RWPE1 (cell line): ENCODE results near the gene PDHA1.

ENCODE experiments used
- CTCF ChIA-PET: fragments of 350-600 bp; sonication (Branson Sonifier 250); formaldehyde crosslinking; extraction: SDS; loops from one replicate; lab custom pipeline; 2021; lab: Yijun Ruan, JAX
- POLR2A ChIA-PET: fragments of 400-600 bp; formaldehyde crosslinking; extraction: SDS; loops from one replicate; lab custom pipeline; 2020; ENCODE audit warnings: antibody characterized with exemption; ENCODE audit not compliant: low non-redundant PET; lab: Yijun Ruan, JAX
- DNase-seq: peaks from one replicate; pipeline ENCODE4 v3.0.0; 2012; ENCODE audit warnings: low spot score
- H3K27ac ChIP-seq: fragments of 450-650 bp; 2 replicates; pipeline ENCODE4 v1.5.1; 2017
- CTCF ChIP-seq: fragments of 450-650 bp; conservative IDR thresholded peaks from 2 replicates; pipeline ENCODE4 v1.5.1; 2017; ENCODE audit warnings: low read depth, mild to moderate bottlenecking

PDHA1 gene

GRCh38 chrX:19382555-19383145 is 38.9 kb downstream of the PDHA1 start:
- POLR2A ChIA-PET: no interaction called here
- peak; percentile 19 for TF ChIP-seq CTCF
- H3K27ac ChIP-seq: no peak overlapping the region
- CTCF ChIA-PET: interaction anchor here (1.1 kb wide), 1 partner anchor 215 kb away, joined by 3 read pairs; no protein-coding TSS in a partner anchor
- DNase-seq: peak; percentile 13

- no peak for TF ChIP-seq CTCF
- no peak for DNase-seq
- POLR2A ChIA-PET: no interaction called here
- CTCF ChIA-PET: no interaction called here
- H3K27ac ChIP-seq: no peak overlapping the region
These were observed 43.0 kb downstream of the PDHA1 start for GRCh38 chrX:19386679-19387078.

- POLR2A ChIA-PET: no interaction called here
- no peak for TF ChIP-seq CTCF
- no peak for DNase-seq
- no peak overlapping the region for H3K27ac ChIP-seq
- CTCF ChIA-PET: interaction anchor here (0.6 kb wide), 1 partner anchor 569 kb away, joined by 4 read pairs; no protein-coding TSS in a partner anchor
These were observed 44.4 kb downstream of the PDHA1 start for GRCh38 chrX:19388064-19388679.

- no peak for DNase-seq
- CTCF ChIA-PET: no interaction called here
- TF ChIP-seq CTCF: no peak
- POLR2A ChIA-PET: no interaction called here
- no peak overlapping the region for H3K27ac ChIP-seq
These were observed 45.0 kb downstream of the PDHA1 start for GRCh38 chrX:19388741-19389140.

- TF ChIP-seq CTCF: no peak
- ChIA-PET CTCF (interaction anchor here (0.6 kb wide), 1 partner anchor 26 kb away, joined by 3 read pairs; no protein-coding TSS in a partner anchor), POLR2A (no interaction called here)
- no peak overlapping the region for H3K27ac ChIP-seq
- DNase-seq: no peak
These were observed 45.6 kb downstream of the PDHA1 start for GRCh38 chrX:19389227-19389845.

- no peak for DNase-seq
- ChIA-PET CTCF (no interaction called here), POLR2A (no interaction called here)
- no peak for TF ChIP-seq CTCF
- H3K27ac ChIP-seq: no peak overlapping the region
These were observed 48.4 kb downstream of the PDHA1 start for GRCh38 chrX:19392078-19392477.
